MM.1S (cell line): Measurements from ENCODE around the gene CCR9.

ENCODE experiments used
- DNase-seq: peaks from one replicate; pipeline ENCODE4 v3.0.0-alpha.2; 2015
- H2AFZ ChIP-seq: fragments of 300-600 bp; sonication (generic); 2 replicates; pipeline ENCODE4 v1.6.0; 2016; ENCODE audit warnings: antibody characterized with exemption, low read length
- H3F3A ChIP-seq: fragments of 300-600 bp; sonication (generic); 2 replicates; pipeline ENCODE4 v1.6.1; 2016; ENCODE audit warnings: mild to moderate bottlenecking, antibody characterized with exemption, low read length, moderate library complexity, mixed read lengths; ENCODE audit not compliant: insufficient read depth
- H3K27ac ChIP-seq: fragments of 300-600 bp; sonication (generic); 2 replicates; pipeline ENCODE4 v1.5.1; 2016; ENCODE audit warnings: mild to moderate bottlenecking, low read length
- H3K27me3 ChIP-seq: fragments of 300-600 bp; sonication (generic); replicated peaks from 2 replicates; pipeline ENCODE4 v1.6.0; 2016; ENCODE audit warnings: low read length; ENCODE audit not compliant: insufficient read depth
- H3K36me3 ChIP-seq: fragments of 300-600 bp; sonication (generic); replicated peaks from 2 replicates; pipeline ENCODE4 v1.6.1; 2016; ENCODE audit warnings: mild to moderate bottlenecking, low read length, mixed read lengths; ENCODE audit not compliant: insufficient read depth
- H3K4me1 ChIP-seq: fragments of 300-600 bp; sonication (generic); 2 replicates; pipeline ENCODE4 v1.6.1; 2016; ENCODE audit warnings: low read length, mixed read lengths
- H3K4me2 ChIP-seq: fragments of 300-600 bp; sonication (generic); 2 replicates; pipeline ENCODE4 v1.6.0; 2016; ENCODE audit warnings: low read depth, low read length
- H3K4me3 ChIP-seq: fragments of 300-600 bp; sonication (generic); 2 replicates; pipeline ENCODE4 v1.5.1; 2016; ENCODE audit warnings: low read length, mixed read lengths
- H3K79me2 ChIP-seq: fragments of 300-600 bp; sonication (generic); 2 replicates; pipeline ENCODE4 v1.6.1; 2016; ENCODE audit warnings: mixed run types, low read length, mixed read lengths
- H3K9ac ChIP-seq: fragments of 300-600 bp; sonication (generic); 2 replicates; pipeline ENCODE4 v1.6.1; 2016; ENCODE audit warnings: low read length, mixed read lengths
- H3K9me2 ChIP-seq: fragments of 300-600 bp; sonication (generic); replicated peaks from 2 replicates; pipeline ENCODE4 v1.6.1; 2016; ENCODE audit warnings: mild to moderate bottlenecking, low read length, mixed read lengths; ENCODE audit not compliant: insufficient read depth
- H3K9me3 ChIP-seq: fragments of 300-600 bp; sonication (generic); replicated peaks from 2 replicates; pipeline ENCODE4 v1.6.1; 2016; ENCODE audit warnings: mild to moderate bottlenecking, low read length, mixed read lengths; ENCODE audit not compliant: insufficient read depth
- H4K20me1 ChIP-seq: fragments of 300-600 bp; sonication (generic); 2 replicates; pipeline ENCODE4 v1.6.1; 2016; ENCODE audit warnings: mild to moderate bottlenecking, low read length, moderate library complexity, mixed read lengths; ENCODE audit not compliant: insufficient read depth
- EZH2 ChIP-seq: fragments of 300-600 bp; sonication (generic); optimal IDR thresholded peaks from 2 replicates; pipeline ENCODE3; 2017; ENCODE audit warnings: low read depth, mild to moderate bottlenecking, antibody characterized with exemption, low read length, mixed read lengths
- EZH2phosphoT487 ChIP-seq: fragments of 300-600 bp; sonication (generic); IDR thresholded peaks from 2 replicates; pipeline ENCODE4 v1.6.1; 2018; ENCODE audit warnings: antibody characterized with exemption, low read length
- TF ChIP-seq, protein P1 (sequence below): fragments of 300-600 bp; sonication (generic); IDR thresholded peaks from 2 replicates; pipeline ENCODE4 v1.5.1; 2016; ENCODE audit warnings: antibody characterized with exemption, low read length, mixed read lengths

Gene CCR9

DNA sequence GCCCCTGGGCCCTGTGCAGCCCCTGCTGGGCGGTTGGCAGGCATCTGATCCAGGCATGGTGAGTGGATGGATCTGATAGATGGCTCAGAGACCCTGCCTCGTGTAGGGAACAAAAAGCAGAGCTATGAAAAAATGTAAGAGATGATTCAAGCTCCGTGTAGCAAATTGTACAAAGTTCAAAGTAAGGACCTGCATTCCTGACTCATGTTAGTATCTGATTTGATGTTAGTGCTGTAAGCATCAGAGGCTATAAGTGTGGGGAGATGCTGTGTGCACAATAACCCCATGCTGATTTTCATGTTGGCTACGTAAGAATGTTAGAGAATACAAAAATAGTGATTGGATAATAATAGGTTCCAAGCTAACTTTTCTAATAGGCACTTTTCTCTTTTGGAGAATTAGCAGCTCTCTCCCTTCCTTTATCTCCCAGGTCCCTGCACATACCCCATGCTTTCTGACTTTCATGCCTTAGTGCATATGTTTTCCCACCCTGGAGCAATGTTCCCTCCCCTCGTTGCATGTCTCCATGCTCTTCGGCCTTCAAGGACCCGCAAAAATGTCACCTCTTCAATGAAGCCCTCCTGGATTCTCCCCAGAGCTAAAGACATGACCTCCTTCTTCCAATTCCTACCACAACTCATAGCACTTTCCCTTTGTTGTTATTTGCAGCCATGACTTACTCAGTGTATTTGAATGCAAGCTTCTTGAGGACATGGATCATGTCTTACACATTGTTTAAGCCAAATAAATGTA lies 1.6 kb downstream of the CCR9 start:
- Histone ChIP-seq H4K20me1 (no peaks in the 10 kb centered on the region), H3K4me1 (peaks cover 10% of the 10 kb centered on the region; the same call in 1 of the 2 replicates), H2AFZ (no peak overlapping the region), H3F3A (peaks cover 3% of the 10 kb centered on the region; the same call in 1 of the 2 replicates), H3K79me2 (no peaks in the 10 kb centered on the region), H3K4me2 (no peak overlapping the region), H3K9me2 (no peaks in the 10 kb centered on the region), H3K36me3 (no peaks in the 10 kb centered on the region), H3K4me3 (no peak overlapping the region), H3K9me3 (no peaks in the 10 kb centered on the region), H3K27me3 (no peaks in the 10 kb centered on the region), H3K9ac (no peak overlapping the region), H3K27ac (0 out of 2 replicates have a peak overlapping the region, but pooled peaks have one; percentile 2)
- TF ChIP-seq, protein P1, sequence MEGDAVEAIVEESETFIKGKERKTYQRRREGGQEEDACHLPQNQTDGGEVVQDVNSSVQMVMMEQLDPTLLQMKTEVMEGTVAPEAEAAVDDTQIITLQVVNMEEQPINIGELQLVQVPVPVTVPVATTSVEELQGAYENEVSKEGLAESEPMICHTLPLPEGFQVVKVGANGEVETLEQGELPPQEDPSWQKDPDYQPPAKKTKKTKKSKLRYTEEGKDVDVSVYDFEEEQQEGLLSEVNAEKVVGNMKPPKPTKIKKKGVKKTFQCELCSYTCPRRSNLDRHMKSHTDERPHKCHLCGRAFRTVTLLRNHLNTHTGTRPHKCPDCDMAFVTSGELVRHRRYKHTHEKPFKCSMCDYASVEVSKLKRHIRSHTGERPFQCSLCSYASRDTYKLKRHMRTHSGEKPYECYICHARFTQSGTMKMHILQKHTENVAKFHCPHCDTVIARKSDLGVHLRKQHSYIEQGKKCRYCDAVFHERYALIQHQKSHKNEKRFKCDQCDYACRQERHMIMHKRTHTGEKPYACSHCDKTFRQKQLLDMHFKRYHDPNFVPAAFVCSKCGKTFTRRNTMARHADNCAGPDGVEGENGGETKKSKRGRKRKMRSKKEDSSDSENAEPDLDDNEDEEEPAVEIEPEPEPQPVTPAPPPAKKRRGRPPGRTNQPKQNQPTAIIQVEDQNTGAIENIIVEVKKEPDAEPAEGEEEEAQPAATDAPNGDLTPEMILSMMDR = no peak
- TF ChIP-seq EZH2 (no peak), EZH2phosphoT487 (no peak)
- DNase-seq = no peak

DNA sequence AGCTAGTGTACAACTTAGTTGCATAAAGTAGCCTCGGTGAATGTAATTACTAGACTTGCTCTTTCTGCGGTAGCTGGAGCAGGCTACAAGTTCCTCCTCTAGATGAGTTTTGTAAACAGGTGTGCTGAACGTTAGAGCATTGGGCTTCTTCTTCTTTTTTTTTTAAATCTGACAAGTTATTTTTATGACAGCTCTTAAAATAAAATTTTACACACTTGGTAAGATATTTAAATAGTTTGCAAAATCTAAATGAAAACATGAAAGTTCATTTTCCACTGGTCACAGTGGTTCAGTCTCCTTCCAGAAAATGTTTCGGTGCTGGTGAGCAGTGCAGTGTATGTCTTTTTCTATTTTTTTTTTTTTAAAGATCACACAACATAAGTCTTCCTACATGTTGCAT lies 3.0 kb downstream of the CCR9 start:
- H3K36me3 ChIP-seq = no peaks in the 10 kb centered on the region
- H3F3A ChIP-seq = peaks cover 3% of the 10 kb centered on the region; the same call in 1 of the 2 replicates
- peaks cover 10% of the 10 kb centered on the region; the same call in 1 of the 2 replicates for H3K4me1 ChIP-seq
- no peak for TF ChIP-seq EZH2
- TF ChIP-seq EZH2phosphoT487 = no peak
- TF ChIP-seq, protein P1 = no peak
- peak overlapping the region; percentile 35; the same call in 1 of the 2 replicates for H3K27ac ChIP-seq
- H3K4me2 ChIP-seq = peak overlapping the region; percentile 10; the same call in 1 of the 2 replicates
- no peak overlapping the region for H2AFZ ChIP-seq
- H3K27me3 ChIP-seq = no peaks in the 10 kb centered on the region
- H3K79me2 ChIP-seq = no peaks in the 10 kb centered on the region
- no peaks in the 10 kb centered on the region for H4K20me1 ChIP-seq
- no peak overlapping the region for H3K9ac ChIP-seq
- no peak overlapping the region for H3K4me3 ChIP-seq
- H3K9me3 ChIP-seq = no peaks in the 10 kb centered on the region
- DNase-seq = peak; percentile 61
- H3K9me2 ChIP-seq = no peaks in the 10 kb centered on the region

DNA sequence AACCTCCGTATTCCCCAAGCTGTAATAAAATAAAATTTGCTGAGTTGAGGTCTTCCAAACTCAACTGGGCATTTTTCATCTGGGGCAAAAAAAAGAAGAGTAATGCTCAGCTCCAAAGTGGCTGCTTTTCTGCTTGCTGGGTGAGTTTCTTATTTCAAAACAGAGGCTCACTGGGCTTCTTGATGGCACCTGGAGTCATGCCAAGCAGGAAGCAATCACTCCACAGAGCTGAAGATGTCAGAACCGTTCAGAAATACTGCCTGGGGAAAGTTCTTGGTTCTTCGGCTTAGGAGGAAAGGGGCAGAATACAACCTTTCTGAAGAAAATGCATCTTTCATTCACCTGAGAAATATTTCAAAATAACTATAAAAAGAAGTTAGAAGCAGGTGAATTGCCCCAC lies 4.1 kb downstream of the CCR9 start:
- Histone ChIP-seq H3K4me1 (peaks cover 10% of the 10 kb centered on the region; the same call in 1 of the 2 replicates), H3K9me2 (no peaks in the 10 kb centered on the region), H3K9me3 (no peaks in the 10 kb centered on the region), H3K27me3 (no peaks in the 10 kb centered on the region), H3K79me2 (no peaks in the 10 kb centered on the region), H4K20me1 (no peaks in the 10 kb centered on the region), H3K4me2 (no peak overlapping the region), H3K9ac (no peak overlapping the region), H3F3A (peaks cover 3% of the 10 kb centered on the region; the same call in 1 of the 2 replicates), H3K36me3 (no peaks in the 10 kb centered on the region), H2AFZ (no peak overlapping the region), H3K4me3 (no peak overlapping the region), H3K27ac (no peak overlapping the region)
- DNase-seq = no peak
- no peak for TF ChIP-seq EZH2phosphoT487
- TF ChIP-seq, protein P1 = no peak
- no peak for TF ChIP-seq EZH2
